Heart left ventricle (tissue), 16 donors: ENCODE data around the gene LMO3. TPM values are rescaled to one million over a fixed set of nuclear protein-coding genes. Genes with fewer than 3 reads are reported as not detected.

Experiments used
- ATAC-seq, 4 donors: fragments of 200-7000 bp; cut with Tn5 transposase; one replicate each; pipeline ENCODE4 v1.9.1; 2020 to 2022; ENCODE audit warnings: moderate library complexity in 4 of 4, mild to moderate bottlenecking in 3 of 4, moderate number of reproducible peaks in 1 of 4
- DNase-seq, 5 donors: peaks; one replicate each; pipeline ENCODE4 v3.0.0-alpha.2; 2020
- H3K27ac ChIP-seq, 12 donors: fragments of 200-600 bp; sonication (generic) in 4 of 12; one replicate each; pipeline versions ENCODE4 v1.5.0 to v1.8.0; 2016 to 2022; ENCODE audit warnings: mild to moderate bottlenecking in 2 of 12
- H3K27me3 ChIP-seq, 9 donors: fragments of 200-600 bp; sonication (generic) in 2 of 9; one replicate each; pipeline versions ENCODE4 v1.5.1 to v1.8.0; 2016 to 2022; ENCODE audit warnings: mild to moderate bottlenecking in 3 of 9
- H3K36me3 ChIP-seq, 9 donors: fragments of 200-600 bp; sonication (generic) in 2 of 9; one replicate each; pipeline versions ENCODE4 v1.5.0 to v1.8.0; 2018 to 2022; ENCODE audit warnings: mild to moderate bottlenecking in 2 of 9
- H3K4me1 ChIP-seq, 12 donors: fragments of 200-600 bp; sonication (generic) in 4 of 12; one replicate each; pipeline versions ENCODE4 v1.5.0 to v1.8.0; 2016 to 2022; ENCODE audit warnings: mild to moderate bottlenecking in 3 of 12
- H3K4me3 ChIP-seq, 12 donors: fragments of 200-600 bp; sonication (generic) in 4 of 12; one replicate each; pipeline versions ENCODE4 v1.5.0 to v1.8.0; 2017 to 2022; ENCODE audit warnings: mild to moderate bottlenecking in 9 of 12, moderate library complexity in 4 of 12
- H3K9me3 ChIP-seq, 12 donors: fragments of 200-600 bp; sonication (generic) in 4 of 12; one replicate each; pipeline versions ENCODE4 v1.5.0 to v1.8.0; 2016 to 2022; ENCODE audit warnings: mild to moderate bottlenecking in 1 of 12
- POLR2A ChIP-seq, 2 donors: fragments of 450-650 bp; IDR thresholded peaks; one replicate each; pipeline ENCODE4 v1.6.1; 2017; ENCODE audit warnings: antibody characterized with exemption in 2 of 2, mild to moderate bottlenecking in 2 of 2, moderate library complexity in 2 of 2
- WGBS, 4 donors: extraction: QIAGEN DNeasy Blood & Tissue Kit in 2 of 4; methylation state at CpG; one replicate each; pipeline versions ENCODE4 v1.1.5 to v1.1.7; 2013 to 2018; 5-methylcytosine and 5-hydroxymethylcytosine counted together
- intact Hi-C, 10 donors: fragments of 100-400 bp; cut with DNase I; formaldehyde crosslinking; loops; one replicate each; pipeline versions ENCODE4 v1.11.1 to v1.14.2; 2022
- polyA plus RNA-seq, 2 donors: library from polyadenylated mRNA; stranded (reverse); fragments of 200-250 nt; gene quantifications; one replicate each; pipeline ENCODE4 v1.2.3, GENCODE V29; 2013
- total RNA-seq, 9 donors: library from RNA; depleted of rRNA in 2 of 9; stranded (reverse); fragments of >200 nt in 2 of 9; fragmentation: NEBNext Ultra II Directional in 3 of 9; extraction: Animal tissue kit (Norgen Biotek cat#: 25700) in 3 of 9; gene quantifications; one replicate each; pipeline versions ENCODE4 v1.1.0 to v1.2.4, GENCODE V29; 2016 to 2023
- TF ChIP-seq, protein P1 (sequence below), 12 donors: fragments of 200-600 bp; sonication (generic) in 4 of 12; IDR thresholded peaks; one replicate each; pipeline versions ENCODE4 v1.5.0 to v1.8.0; 2018 to 2022; ENCODE audit warnings: antibody characterized with exemption in 12 of 12, mild to moderate bottlenecking in 5 of 12
- donor health status: ischemic (EF 13 %, LVEDD 7.1; RV severe dilation, severe dysfunction).
- donor health status: healthy with polysubstance abuse.
- donor health status: DM: no; HTN: yes; CAD: no.
- donor health status: DM: no; HTN: no; CAD: no.
- donor health status: ischemic (EF 25% LVEDD 6.9; RV normal size, moderate dysfunction).
- donor health status: ischemic (EF 25% LVEDD 5.7; RV mildly dilated, moderate dysfunction).
- donor health status: healthy.
- donor health status: DM: yes; HTN: yes; CAD: no.
- donor health status: ischemic (EF 35%, LVEDD 5.7; RV mildly dilated, moderate dysfunction).
- donor health status: nonischemic (EF 11% LVEDD 7.7; RV severe dilation, severe dysfunction).
- donor health status: DM: yes; HTN: yes; CAD: no.
- donor health status: PGD.
- donor health status: ischemic (EF 29% LVEDD 5.4; RV normal size, mild dysfunction).
- donor health status: nonischemic (EF 23%, LVEDD 6.1; RV moderate dilation, normal function).

LMO3 gene
- total and polyA plus RNA-seq, 11 donors, result 0.14 to 8.8 (median 0.96) TPM

DNA sequence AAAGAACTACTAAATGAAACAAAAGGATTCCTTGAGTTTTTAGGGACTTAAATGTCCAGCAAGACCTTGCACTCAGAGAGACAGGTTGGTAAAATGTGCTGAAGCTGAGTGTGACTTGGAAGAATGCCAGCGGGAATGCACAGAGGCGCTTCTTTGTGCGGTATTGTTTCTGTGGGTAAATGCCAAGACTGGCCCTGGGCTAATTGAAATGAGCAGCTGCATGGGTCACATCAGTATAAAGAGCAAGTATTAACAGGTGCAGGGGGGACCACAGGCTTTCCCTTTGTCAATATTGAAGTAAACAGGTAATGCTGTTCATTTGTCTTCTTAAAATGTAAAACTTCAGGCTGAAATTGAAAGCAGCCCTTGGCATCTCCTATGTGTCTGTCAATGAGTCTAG, 74.3 kb downstream of the LMO3 start:
- Histone ChIP-seq H3K9me3 (no peaks in the 10 kb centered on the region), H3K4me3 (no peak overlapping the region), H3K36me3 (no peaks in the 10 kb centered on the region), H3K4me1 (no peaks in the 10 kb centered on the region), H3K27me3 (no peaks in the 10 kb centered on the region), H3K27ac (no peak overlapping the region)
- DNase-seq, result no peak
- TF ChIP-seq, protein P1, sequence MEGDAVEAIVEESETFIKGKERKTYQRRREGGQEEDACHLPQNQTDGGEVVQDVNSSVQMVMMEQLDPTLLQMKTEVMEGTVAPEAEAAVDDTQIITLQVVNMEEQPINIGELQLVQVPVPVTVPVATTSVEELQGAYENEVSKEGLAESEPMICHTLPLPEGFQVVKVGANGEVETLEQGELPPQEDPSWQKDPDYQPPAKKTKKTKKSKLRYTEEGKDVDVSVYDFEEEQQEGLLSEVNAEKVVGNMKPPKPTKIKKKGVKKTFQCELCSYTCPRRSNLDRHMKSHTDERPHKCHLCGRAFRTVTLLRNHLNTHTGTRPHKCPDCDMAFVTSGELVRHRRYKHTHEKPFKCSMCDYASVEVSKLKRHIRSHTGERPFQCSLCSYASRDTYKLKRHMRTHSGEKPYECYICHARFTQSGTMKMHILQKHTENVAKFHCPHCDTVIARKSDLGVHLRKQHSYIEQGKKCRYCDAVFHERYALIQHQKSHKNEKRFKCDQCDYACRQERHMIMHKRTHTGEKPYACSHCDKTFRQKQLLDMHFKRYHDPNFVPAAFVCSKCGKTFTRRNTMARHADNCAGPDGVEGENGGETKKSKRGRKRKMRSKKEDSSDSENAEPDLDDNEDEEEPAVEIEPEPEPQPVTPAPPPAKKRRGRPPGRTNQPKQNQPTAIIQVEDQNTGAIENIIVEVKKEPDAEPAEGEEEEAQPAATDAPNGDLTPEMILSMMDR (IDR thresholded peaks at IDR 0.05), result no peak
- no peak for TF ChIP-seq POLR2A (IDR thresholded peaks at IDR 0.05)
- intact Hi-C loops, result no loop called here
- no peak for ATAC-seq
- 39 to 55% (median 48%) methylated on average over 3 of the region's 3 CpGs for WGBS, 4 donors

DNA sequence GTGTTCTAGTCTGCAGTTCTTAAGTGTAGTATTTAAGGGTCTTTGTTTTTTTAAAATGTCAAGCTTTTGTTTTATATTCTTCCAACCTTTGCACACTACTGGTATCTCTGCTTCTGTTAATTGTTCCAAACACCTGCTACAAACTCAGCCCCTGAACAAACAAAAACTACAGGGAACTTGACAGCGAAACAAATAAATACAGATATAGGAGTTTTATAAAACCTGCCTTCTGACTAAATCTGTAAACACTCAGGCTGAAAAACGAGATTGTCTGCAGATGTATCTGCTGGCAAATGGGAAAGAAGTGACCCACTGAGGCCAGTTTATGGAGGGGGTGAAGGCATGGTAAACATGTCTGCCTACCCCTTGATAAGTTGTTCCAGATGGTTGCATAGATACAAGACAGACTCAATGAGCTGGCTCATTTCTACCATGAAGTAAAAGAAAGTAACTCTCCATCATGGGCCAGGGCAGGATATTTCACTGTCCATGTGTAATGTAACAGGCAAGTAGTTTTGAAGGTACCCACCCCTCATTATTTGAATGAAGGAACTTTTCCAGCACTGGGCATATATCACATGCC, 75.6 kb downstream of the LMO3 start:
- H3K36me3 ChIP-seq, result no peaks in the 10 kb centered on the region
- 55 to 70% (median 60%) methylated on average over 2 of the region's 2 CpGs for WGBS, 4 donors

DNA sequence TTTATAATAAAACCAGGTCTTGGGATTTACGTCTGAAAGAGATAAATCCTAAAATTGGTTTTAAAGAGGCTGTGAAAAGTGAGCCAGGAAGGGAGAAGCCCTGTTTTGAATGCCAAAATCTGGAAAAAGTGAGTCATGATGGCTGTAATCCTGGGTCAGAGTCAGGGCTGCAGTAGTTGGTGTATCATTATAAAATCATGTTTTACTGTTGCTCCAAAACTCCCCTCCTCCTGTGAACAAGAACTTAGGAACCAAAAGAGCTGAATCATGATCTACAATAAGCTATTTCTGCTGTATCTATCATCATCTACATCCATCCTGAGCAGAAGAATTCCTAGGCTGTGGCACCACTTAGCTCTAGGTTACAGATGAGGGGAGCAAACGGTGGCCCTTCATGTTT, 79.3 kb downstream of the LMO3 start:
- WGBS, 4 donors, result 52 to 64% (median 59%) methylated on average over 2 of the region's 2 CpGs
- H3K27me3 ChIP-seq, result no peaks in the 10 kb centered on the region
- no peaks in the 10 kb centered on the region for H3K36me3 ChIP-seq
- H3K27ac ChIP-seq, result peak overlapping the region in 1 of 12 donors; percentile 24
- H3K9me3 ChIP-seq, result no peaks in the 10 kb centered on the region
- no peak for TF ChIP-seq POLR2A (IDR thresholded peaks at IDR 0.05)
- TF ChIP-seq, protein P1 (IDR thresholded peaks at IDR 0.05), result no peak
- ATAC-seq (peak in 1 of 4 donors; percentile 38), DNase-seq (no peak)
- H3K4me1 ChIP-seq, result no peaks in the 10 kb centered on the region
- intact Hi-C loops, result no loop called here
- no peak overlapping the region for H3K4me3 ChIP-seq

More for the DNA sequence above, 75.6 kb downstream of the LMO3 start:
- TF ChIP-seq, protein P1 (IDR thresholded peaks at IDR 0.05), result no peak
- no peak for TF ChIP-seq POLR2A (IDR thresholded peaks at IDR 0.05)
- intact Hi-C loops, result no loop called here
- H3K27me3 ChIP-seq, result no peaks in the 10 kb centered on the region
- no peaks in the 10 kb centered on the region for H3K9me3 ChIP-seq
- H3K4me1 ChIP-seq, result no peaks in the 10 kb centered on the region
- H3K4me3 ChIP-seq, result no peak overlapping the region
- DNase-seq (no peak), ATAC-seq (no peak)
- H3K27ac ChIP-seq, result no peak overlapping the region

DNA sequence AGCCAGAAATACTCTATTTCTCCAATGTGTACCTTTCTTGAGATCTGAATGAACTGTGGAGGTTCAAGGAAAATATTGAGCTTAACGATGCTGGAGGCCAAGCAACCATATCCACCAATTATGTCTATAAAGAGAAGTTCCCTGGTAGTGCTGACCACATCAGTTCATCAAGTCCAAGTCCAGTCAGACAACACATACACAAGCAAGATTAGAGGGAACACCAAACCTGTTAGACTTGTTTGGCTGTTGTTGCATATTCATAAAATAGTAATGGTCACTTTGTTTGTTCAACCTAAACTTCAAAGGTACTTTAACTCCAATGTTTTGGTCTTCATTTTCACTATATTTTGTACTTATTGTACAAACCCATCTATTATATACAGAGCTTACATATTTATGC, 81.6 kb downstream of the LMO3 start:
- ATAC-seq, result no peak

More for the DNA sequence above, 81.6 kb downstream of the LMO3 start:
- DNase-seq, result no peak
- H3K27me3 ChIP-seq, result no peaks in the 10 kb centered on the region
- no peak overlapping the region for H3K27ac ChIP-seq
- H3K9me3 ChIP-seq, result no peaks in the 10 kb centered on the region
- no peaks in the 10 kb centered on the region for H3K4me1 ChIP-seq
- intact Hi-C loops, result no loop called here
- H3K36me3 ChIP-seq, result no peaks in the 10 kb centered on the region
- H3K4me3 ChIP-seq, result no peak overlapping the region
- no peak for TF ChIP-seq POLR2A (IDR thresholded peaks at IDR 0.05)
- TF ChIP-seq, protein P1 (IDR thresholded peaks at IDR 0.05), result no peak
- 71 to 87% (median 78%) methylated on average over 1 of the region's 1 CpG for WGBS, 4 donors
